Urothelium cell line (cell line): Measurements from ENCODE around the gene FGF14.

Source experiments
- DNase-seq: peaks from one replicate; pipeline ENCODE4 v3.0.0; 2011; ENCODE audit warnings: low spot score, mixed read lengths
- FAIRE-seq: peaks from 2 replicates; lab custom pipeline; 2011; peaks lifted over from hg19 to GRCh38; lab: Jason Lieb, UNC

The FGF14 gene

GRCh38 chr13:102401766-102402165, at the start of gene FGF14:
FGF14 (minus strand) TSS chr13:102402048.
- DNase-seq (no peak), FAIRE-seq (no peak)

GRCh38 chr13:102443249-102443648, 41.4 kb upstream of the FGF14 start:
- DNase-seq (no peak), FAIRE-seq (no peak)

DNA sequence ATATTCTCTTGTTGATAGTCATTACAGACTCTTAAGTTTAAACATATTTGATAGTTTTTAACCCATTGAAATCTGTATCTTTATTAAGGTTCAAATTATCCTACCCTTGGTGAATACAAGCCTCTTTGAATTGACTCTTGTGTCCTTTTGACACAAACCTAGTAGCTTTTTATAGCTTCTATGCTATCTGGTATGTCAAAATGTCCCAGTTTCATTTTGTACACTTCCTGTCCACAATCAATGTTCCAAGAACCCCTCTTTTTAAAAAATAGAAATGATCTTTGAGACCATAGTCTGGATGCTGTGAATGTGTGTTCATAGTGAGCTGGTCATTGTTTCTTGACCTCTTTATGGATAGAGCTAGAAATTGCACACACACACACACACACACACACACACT, 39.2 kb upstream of the FGF14 start:
- no peak for FAIRE-seq
- DNase-seq = no peak

DNA sequence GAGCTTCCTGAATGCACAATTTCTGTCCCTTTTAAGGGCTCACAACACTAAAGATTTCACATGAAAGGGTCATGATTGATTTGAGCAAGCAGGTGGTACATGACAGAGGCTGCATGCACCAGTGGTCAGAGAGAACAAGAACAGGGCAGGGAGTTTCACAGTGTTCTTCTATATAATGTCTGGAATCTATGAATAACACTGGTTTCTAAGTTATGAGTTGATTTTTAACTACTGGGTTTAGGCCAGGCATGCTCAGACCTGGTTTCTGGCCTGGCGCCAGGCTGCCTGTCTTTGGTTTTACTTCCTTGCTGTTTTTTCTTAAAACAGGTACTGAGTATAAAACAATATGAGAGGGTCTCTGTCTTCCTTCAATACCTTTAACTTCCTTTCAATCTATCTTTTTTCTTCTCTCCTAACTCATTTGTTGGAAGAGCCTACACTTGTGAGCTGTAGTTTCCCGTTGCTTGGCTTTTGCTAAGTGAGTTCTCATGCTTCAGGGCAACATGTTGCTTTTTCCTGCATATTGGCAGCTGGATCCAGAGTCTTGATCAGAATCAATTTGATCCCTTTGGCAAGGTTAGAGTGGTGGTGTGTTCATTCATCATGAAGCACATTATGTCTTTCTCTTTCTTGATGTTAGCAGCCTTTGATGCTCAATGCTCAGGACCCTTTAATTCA, 38.5 kb upstream of the FGF14 start:
- DNase-seq (no peak), FAIRE-seq (no peak)

GRCh38 chr13:102422690-102423089, 20.8 kb upstream of the FGF14 start:
- DNase-seq (no peak), FAIRE-seq (no peak)

- DNase-seq (no peak), FAIRE-seq (no peak)
Observed at GRCh38 chr13:102405499-102406100, 3.8 kb upstream of the FGF14 start.

DNA sequence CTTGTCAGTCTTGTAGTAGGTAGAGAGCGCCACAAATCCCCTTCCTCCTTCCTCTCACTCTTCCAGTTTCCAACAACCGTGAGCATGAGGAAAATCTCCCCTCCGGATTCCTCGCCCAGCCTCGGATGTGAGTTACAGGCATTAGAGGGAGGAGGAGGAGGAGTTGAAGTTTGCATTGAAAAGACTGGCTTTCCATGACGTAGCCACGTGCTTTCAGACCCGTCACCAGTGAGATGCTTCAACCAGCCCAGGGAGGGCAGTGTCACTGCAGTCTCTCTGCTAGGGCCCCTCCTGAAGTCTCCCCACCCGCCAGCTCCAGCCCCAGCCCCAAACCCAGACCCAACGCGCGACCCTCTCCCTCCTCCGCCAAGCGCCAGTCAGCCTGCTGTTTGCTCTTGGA, 442 bp upstream of the FGF14 start:
- FAIRE-seq = no peak
- peak; percentile 33 for DNase-seq

GRCh38 chr13:102401265-102401664, 583 bp downstream of the FGF14 start:
- DNase-seq = no peak
- no peak for FAIRE-seq

DNA sequence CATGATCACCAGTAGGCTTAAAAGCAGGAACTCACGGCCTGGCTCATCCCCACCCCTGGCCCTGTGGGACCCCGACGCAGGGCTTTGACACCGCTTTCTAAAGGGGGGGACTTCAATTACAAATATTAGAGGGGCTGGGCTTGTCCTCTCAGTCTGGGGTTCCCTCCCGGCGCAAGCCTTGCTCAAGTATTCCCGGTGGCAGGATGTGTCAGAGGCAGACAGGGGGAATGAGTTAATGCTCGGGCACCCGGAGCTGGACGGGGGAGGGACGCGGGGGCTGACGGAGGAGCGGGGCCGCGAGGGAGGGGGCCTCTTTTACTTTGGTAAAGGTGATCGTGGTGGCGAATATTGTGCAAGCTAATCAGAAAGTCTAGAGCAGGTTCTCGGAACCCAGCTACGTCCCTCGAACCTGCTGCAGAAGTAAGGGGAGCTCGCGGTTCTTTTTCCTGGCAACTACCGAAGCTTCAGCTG, 1.1 kb downstream of the FGF14 start:
- DNase-seq = no peak
- no peak for FAIRE-seq

- DNase-seq = peak; percentile 26
- FAIRE-seq = no peak
Observed at GRCh38 chr13:102399791-102400674, 1.8 kb downstream of the FGF14 start.

DNA sequence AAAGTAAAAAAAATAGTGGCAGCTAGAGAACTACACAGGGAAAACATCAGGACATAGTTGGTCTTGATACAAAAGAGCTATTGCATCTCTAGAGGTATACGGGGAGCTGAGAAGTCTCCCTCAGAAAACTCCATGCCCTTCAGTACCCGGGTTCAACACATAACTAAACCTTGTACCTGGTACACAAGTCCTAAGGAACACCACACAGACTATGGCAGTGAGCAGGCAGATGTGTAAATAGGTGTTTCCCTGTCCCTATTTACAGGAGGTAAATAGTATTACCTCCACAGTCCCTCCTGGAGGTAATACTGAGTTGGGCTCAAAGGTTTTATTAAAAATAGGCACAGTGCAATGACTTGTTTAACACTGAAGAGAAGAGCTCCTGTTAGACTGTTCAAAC, 5.9 kb downstream of the FGF14 start:
- no peak for FAIRE-seq
- DNase-seq = no peak

DNA sequence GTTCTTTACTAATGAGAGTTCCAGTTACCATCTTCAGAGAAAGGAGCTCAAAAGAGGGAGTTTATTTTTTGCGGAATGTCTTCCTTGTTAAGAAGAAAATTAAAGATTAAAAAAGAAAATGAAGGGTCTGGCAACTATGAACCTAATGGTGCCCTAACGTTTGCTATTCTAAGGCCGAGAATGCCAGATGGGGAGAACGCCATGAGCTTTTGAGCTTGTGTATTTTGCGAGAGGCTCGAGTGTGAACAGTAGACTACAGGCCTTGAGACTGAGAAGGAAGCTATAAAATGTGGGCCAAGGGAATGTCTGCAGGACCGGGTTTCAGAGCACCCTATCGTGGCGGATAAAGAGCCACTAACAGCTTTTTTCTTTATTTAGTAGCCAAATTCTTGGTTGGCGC, 6.7 kb downstream of the FGF14 start:
- DNase-seq = no peak

GRCh38 chr13:102394158-102395053, 7.4 kb downstream of the FGF14 start:
- peak; percentile 90 for DNase-seq
- no peak for FAIRE-seq

More for the DNA sequence above, 6.7 kb downstream of the FGF14 start:
- FAIRE-seq = no peak

- DNase-seq = no peak
Observed at GRCh38 chr13:102392481-102393209, 9.2 kb downstream of the FGF14 start.

GRCh38 chr13:102386461-102386860, 15.4 kb downstream of the FGF14 start:
- DNase-seq (no peak), FAIRE-seq (no peak)

More at GRCh38 chr13:102392481-102393209, 9.2 kb downstream of the FGF14 start:
- no peak for FAIRE-seq

GRCh38 chr13:102380012-102380411, 21.8 kb downstream of the FGF14 start:
- DNase-seq (no peak), FAIRE-seq (no peak)

- no peak for DNase-seq
- no peak for FAIRE-seq
Observed at GRCh38 chr13:102376318-102376717, 25.5 kb downstream of the FGF14 start.

- DNase-seq (no peak), FAIRE-seq (no peak)
Observed at GRCh38 chr13:102374726-102375125, 27.1 kb downstream of the FGF14 start.

DNA sequence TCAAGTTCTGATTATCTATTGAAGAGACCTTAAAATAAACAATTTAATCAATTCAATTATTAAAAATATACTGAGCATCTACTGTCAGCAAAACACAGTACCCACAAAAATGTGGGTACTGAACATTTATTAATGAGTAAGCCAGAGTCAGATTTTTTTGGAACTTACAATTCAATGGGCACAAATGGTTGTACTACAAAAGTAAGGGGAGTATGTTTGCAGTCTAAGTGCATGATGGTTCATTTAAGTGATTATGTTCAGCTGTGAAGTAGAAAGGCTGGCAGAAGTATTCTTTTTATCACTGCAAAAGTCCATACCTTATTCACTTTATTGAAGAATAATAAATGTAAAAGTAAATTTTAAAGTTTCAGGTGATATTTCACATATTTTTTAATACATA, 27.6 kb downstream of the FGF14 start:
- DNase-seq (no peak), FAIRE-seq (no peak)

GRCh38 chr13:102373221-102373620, 28.6 kb downstream of the FGF14 start:
- no peak for FAIRE-seq
- no peak for DNase-seq
